AML-193 (cell line): ENCODE measurements around the gene GPATCH8.
A peak's percentile ranks its signal among the peaks of the same experiment; 100 is the strongest.
"Not testable (repeated sequence)": the region's sequence is repeated elsewhere in the genome, so short reads cannot be mapped to it uniquely, and the experiment has no call there.

Experiments used
- DNase-seq, 2 experiments: peaks; one replicate each; lab custom pipeline; 2025; lab: John Stamatoyannopoulos, UW

The GPATCH8 gene

GRCh38 chr17:44527102-44527501 lies 23.9 kb upstream of the GPATCH8 start:
- no peak for DNase-seq

- no peak for DNase-seq
Measured at GRCh38 chr17:44523672-44523972, 20.4 kb upstream of the GPATCH8 start.

- peak; percentile 80 to 85 for DNase-seq
Measured at GRCh38 chr17:44522883-44523671, 19.9 kb upstream of the GPATCH8 start.

DNA sequence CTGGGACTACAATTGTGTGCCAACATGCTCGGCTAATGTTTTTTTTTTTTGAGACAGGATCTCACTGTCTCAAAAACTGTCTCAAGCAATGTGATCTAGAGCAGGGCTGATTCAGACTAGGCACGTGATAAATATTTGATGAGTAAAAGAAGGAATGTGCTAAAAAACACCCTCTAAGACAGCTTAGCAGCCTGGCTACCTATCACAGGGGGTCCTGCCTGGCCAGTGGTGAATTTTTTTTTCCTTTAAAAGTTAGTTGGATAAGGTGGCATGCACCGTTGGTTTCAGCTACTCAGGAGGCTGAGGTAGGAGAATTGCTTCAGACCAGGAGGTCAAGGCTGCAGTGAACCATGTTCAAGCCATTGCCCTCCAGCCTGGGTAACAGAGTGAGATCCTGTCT lies 14.8 kb upstream of the GPATCH8 start:
- no peak for DNase-seq

DNA sequence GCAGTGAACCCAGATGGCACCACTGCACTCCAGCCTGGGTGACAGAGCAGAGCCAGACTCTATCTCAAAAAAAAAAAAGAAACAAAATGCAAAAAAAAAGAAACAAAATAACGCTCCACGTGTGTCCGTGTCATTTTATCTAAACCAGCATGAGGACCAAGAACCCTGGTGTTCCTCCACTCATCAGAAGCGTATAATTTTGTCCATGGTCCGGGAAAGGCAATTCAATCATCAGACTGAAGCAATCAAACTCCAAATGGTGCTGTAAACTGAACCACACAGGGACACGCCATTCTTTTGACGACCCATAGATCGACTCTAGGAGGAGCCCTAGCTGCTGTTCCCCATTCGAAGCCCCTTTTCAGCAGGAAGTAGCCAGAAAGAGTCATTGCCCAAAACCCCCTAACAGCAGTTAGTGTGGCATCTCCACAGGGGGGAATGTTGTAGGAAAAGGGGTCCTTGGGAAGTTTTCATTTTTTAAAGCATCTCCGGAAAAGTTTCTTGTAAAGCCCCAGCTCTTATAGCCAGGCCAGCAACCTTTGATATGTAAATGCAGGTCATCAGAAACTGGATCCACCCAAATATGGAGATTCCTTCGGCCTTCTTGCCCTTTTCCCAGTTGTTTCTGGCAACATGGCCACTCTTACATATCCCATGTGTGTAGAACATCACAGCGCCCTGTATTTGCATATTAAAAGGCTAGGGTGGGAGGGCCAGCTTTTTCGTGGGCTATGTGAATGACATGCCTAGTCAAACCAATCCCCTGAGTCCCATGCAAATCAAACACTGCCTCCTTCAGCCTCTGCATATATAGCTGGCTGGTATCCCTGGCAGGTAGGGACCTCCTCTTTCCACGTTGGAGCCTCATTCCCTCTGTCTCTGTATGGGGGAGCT lies 8.3 kb upstream of the GPATCH8 start:
- DNase-seq, result peak in 1 of 2 experiments; percentile 15

DNA sequence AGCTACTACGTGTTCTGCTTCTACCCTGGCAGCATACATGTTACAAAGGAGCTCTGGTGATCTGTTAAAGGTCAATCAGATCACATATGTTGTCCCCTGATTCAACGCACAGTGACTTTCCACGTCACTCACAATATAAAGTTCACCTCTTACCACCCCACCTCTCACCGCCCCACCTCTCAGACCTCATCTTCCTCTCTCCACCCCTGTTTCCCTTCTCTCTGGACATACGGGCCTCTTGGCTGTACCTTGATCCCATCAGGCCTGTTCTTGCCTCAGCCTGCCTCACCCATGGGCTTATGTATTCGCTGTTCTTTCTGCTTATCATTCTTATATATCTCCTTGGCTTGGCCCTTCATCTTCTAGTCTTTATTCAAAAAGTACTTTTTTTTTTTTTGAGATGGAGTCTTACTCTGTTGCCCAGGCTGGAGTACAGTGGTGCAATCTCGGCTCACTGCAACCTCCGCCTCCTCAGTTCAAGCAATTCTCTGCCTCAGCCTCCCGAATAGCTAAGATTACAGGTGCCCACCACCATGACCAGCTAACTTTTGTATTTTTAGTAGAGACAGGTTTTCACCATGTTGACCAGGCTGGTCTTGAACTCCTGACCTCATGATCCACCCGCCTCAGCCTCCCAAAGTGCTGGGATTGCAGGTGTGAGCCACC lies 3.9 kb upstream of the GPATCH8 start:
- DNase-seq, result not testable (repeated sequence)

DNA sequence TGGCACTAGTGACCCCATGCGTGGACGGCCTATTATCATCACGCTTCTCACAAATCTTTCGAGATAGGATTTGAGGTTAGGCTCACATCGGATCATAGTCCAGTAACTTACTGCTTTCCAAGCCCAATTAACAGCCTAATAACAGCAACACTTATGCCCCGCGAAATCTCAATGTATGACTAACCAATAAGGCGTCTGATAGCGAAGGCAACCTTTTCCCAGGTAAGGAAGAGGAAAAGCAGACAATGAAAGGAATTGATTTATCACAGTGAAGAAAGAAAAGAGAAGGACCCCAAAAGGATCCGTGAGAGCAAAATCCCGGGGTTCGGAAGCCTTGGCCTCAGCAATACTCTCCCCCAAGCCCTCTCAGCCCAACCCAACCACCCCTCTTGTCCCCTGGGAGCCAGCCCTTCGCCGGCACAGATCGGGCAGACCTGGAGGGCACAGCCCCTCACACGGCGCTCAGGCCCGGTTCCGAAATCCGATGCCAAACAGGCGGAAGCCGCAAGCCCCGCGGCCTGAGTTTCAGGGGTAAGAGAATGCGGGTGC lies 534 bp downstream of the GPATCH8 start:
- DNase-seq, result no peak

DNA sequence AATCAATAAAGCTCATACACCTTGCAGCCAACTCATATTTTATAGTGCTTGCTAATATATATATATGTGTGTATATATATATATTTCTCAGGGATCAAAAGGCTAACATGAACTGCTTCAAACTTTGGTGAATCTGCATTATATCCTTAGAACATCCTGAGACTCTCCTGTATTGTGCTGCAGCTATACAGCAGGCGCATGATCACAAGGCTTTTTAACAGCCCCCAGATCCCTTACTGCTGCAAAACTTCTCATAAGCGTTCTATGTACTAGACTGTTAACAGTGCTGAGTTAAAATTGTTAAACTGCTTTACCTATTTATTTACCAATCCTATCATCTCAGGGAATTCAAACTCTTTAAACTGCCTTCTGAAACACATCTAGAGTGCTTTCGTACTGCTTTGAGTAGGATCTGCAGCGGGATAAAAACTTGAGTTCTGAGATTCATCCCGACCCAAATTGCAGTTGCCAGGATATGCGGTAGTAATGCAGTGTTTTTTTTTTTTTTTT lies 1.3 kb downstream of the GPATCH8 start:
- DNase-seq, result peak in 1 of 2 experiments; percentile 14

DNA sequence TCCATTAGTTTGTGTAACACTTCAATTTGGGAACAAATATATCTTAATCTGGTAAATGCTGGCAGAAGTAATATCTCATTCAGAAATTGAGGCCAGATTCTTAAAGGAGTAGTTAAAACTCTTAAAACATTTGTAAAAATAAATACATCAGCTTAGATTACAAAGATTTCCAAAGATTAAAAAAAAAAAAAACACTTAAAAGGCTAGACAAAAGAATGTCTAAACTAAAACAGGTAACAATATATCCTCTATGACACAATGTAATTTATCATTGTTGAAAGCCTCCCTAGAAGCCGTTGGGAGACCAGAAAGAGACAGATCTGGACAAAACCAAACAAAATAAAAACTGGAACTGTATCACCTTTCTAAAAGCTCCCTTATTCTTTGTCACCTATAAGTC lies 3.5 kb downstream of the GPATCH8 start:
- DNase-seq, result no peak

DNA sequence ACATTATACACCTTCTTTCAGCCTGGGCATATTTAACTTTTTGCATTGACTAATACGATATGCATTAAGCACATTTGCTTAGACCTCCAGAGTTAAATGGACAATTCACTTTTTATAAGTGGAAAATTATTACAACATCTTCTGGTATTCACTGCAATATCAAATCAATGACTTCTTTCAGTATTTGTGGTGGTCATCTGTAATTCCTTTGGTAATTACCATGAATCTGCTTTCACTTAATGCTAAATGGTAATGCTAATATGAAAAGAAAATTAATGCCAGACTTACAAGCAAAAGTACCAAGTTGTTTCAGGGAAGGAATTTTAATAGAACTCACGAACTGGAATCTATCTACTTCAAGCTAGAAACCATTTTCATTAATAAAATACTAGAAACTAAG lies 6.4 kb downstream of the GPATCH8 start:
- DNase-seq, result no peak

DNA sequence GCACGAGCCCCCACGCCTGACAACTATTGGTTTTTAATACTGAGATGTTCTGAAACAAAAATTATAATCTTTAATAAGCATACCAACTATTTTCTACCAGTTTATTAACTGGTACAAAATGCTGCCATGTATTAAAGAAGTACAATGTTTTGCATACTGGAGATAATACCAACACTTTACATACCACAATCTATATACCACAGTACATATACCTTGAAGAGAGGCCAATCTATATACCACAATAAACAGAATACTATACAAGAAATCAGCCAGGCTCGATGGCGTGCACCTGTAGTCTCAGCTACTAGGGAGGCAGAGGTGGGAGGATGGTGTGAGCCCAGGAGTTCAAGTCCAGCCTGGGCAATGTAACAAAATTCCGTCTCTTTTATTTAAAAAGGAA lies 9.9 kb downstream of the GPATCH8 start:
- DNase-seq, result no peak

GRCh38 chr17:44492706-44493272 lies 10.4 kb downstream of the GPATCH8 start:
- DNase-seq, result no peak

GRCh38 chr17:44489581-44489980 lies 13.6 kb downstream of the GPATCH8 start:
- no peak for DNase-seq

DNA sequence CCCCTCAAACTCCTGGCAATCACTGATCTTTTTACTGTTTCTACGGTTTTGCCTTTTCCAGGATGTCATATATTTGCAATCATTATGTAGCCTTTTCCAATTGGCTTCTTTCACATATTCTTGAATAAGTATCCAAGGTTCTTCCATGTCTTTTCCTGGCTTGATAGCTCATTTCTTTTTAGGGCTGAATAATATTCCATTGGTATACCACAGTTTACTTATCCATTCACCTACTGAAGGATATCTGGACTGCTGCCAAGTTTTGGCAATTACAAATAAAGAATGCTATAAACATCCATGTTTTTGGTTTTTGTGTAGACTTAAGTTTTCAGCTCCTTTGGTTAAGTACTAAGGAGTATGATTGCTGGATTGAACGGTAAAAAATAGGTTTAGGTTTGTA lies 16.0 kb downstream of the GPATCH8 start:
- no peak for DNase-seq

DNA sequence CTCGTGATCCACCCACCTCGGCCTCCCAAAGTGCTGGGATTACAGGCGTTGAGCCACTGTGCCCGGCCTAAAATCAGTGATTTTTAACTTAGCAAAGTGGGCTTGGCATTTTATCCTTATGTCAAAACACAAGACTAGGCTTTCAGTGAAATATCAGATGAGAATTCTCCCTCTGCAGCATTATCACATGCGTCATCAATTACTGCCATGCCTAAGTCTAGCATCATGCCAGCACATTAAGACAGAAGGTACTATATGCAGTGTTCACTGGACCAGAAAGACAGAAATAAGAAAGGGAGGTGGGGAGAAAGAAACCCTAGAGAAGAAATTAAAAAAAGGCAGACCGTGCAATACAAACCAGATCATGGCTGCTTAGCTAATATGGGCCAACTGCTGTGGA lies 29.8 kb downstream of the GPATCH8 start:
- DNase-seq, result no peak

GRCh38 chr17:44469676-44470075 lies 33.5 kb downstream of the GPATCH8 start:
- DNase-seq, result no peak

DNA sequence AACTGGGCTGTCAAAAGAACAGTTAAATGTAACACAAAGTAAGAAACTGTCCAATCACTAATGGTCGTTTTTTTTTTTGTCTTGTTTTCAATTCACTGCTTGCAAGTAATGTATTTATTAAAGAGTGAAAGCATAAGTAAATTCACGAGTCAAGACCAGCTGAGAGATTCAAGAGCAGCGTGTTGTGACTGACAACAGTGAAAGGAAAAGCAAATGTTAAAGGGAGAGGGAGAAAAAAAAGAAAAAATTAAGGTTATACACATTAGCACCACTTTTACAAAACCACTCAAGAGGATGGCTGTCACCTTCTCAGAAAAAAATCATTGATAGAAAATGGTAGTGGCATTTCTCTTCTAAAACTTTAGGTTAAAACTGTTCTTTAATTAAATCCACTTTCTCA lies 36.1 kb downstream of the GPATCH8 start:
- no peak for DNase-seq

GRCh38 chr17:44466339-44466738 lies 36.9 kb downstream of the GPATCH8 start:
- DNase-seq, result no peak

DNA sequence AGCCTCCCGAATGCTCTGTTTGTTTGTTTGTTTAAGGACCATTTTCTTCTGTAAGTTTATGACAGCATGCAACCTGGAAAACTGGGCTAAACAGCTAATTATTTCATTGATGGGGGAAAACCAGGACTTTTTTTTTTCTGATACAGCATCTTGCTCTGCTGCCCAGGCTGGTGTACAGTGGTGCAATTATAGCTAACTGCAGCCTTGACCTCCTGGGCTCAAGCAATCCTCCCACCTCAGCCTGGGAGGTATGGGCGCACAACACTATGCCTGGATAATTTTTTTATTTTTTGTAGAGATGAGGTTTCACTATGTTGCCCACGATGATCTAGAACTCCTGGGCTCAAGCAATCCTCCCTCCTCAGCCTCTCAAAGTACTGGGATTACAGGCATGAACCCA lies 37.3 kb downstream of the GPATCH8 start:
- DNase-seq, result no peak

- no peak for DNase-seq
Measured at GRCh38 chr17:44465276-44465675, 37.9 kb downstream of the GPATCH8 start.

DNA sequence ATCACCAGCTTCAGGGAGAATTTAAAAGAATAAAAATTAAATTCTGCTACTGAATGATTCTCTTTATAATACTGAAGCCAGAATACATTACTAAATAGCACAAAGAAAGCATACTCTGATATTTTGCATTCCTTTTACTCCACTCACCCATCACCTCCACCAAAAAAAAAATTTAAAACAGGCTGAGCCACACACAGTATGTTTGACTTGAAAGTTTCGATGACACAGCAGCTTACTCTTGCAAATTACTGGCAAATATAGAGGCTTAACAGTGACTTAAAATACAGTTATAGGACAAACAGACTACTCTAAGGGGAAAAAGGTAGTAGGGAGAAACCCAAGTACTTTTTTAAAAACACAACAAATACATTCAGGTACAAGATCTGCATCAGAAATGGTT lies 39.2 kb downstream of the GPATCH8 start:
- DNase-seq, result no peak

- no peak for DNase-seq
Measured at GRCh38 chr17:44451832-44452231, 51.4 kb downstream of the GPATCH8 start.
